ENCODE results near the gene TMOD2. TPM values are rescaled to one million over a fixed set of nuclear protein-coding genes. Genes with fewer than 3 reads are reported as not detected.

The TMOD2 gene
- total RNA-seq, 1 donor from 2014 or later: 16.1 TPM

GRCh38 chr15:51720201-51720995 lies 31.0 kb upstream of the TMOD2 start:
- Histone ChIP-seq H3K4me1 (peaks cover 10% of the 10 kb centered on the region), H3K36me3 (peaks cover 24% of the 10 kb centered on the region), H3K9me3 (no peaks in the 10 kb centered on the region), H3K27me3 (no peaks in the 10 kb centered on the region), H3K27ac (no peak overlapping the region), H3K4me3 (no peak overlapping the region)
- DNase-seq (no peak), ATAC-seq (no peak)
- intact Hi-C loops (cut with DNase I): no loop called here
- TF ChIP-seq CTCF (IDR thresholded peaks at IDR 0.05): no peak

- Histone ChIP-seq H3K27ac (peak overlapping the region; percentile 0), H3K27me3 (no peaks in the 10 kb centered on the region), H3K4me1 (peaks cover 14% of the 10 kb centered on the region), H3K9me3 (no peaks in the 10 kb centered on the region), H3K36me3 (peaks cover 24% of the 10 kb centered on the region), H3K4me3 (no peak overlapping the region)
- DNase-seq: no peak
- TF ChIP-seq CTCF (IDR thresholded peaks at IDR 0.05): no peak
- ATAC-seq: no peak
- intact Hi-C loops (cut with DNase I): no loop called here
These were observed 30.0 kb upstream of the TMOD2 start for GRCh38 chr15:51721199-51721960.

GRCh38 chr15:51724199-51724598 lies 27.2 kb upstream of the TMOD2 start:
- no peak for ATAC-seq
- no peak for TF ChIP-seq CTCF (IDR thresholded peaks at IDR 0.05)
- no peak for DNase-seq
- peaks cover 19% of the 10 kb centered on the region for H3K4me1 ChIP-seq
- H3K27me3 ChIP-seq: no peaks in the 10 kb centered on the region
- intact Hi-C loops (cut with DNase I): no loop called here
- peaks cover 24% of the 10 kb centered on the region for H3K36me3 ChIP-seq
- no peaks in the 10 kb centered on the region for H3K9me3 ChIP-seq
- H3K4me3 ChIP-seq: no peak overlapping the region
- H3K27ac ChIP-seq: no peak overlapping the region

- H3K4me3 ChIP-seq: no peak overlapping the region
- intact Hi-C loops (cut with DNase I): no loop called here
- no peak for DNase-seq
- no peaks in the 10 kb centered on the region for H3K9me3 ChIP-seq
- peaks cover 19% of the 10 kb centered on the region for H3K4me1 ChIP-seq
- ATAC-seq: no peak
- H3K27ac ChIP-seq: no peak overlapping the region
- H3K27me3 ChIP-seq: no peaks in the 10 kb centered on the region
- TF ChIP-seq CTCF (IDR thresholded peaks at IDR 0.05): no peak
- peaks cover 24% of the 10 kb centered on the region for H3K36me3 ChIP-seq
These were observed 26.7 kb upstream of the TMOD2 start for GRCh38 chr15:51724673-51725072.

GRCh38 chr15:51726302-51727073 lies 24.9 kb upstream of the TMOD2 start:
- no peak for DNase-seq
- TF ChIP-seq CTCF (IDR thresholded peaks at IDR 0.05): no peak
- no peaks in the 10 kb centered on the region for H3K9me3 ChIP-seq
- H3K4me3 ChIP-seq: no peak overlapping the region
- peaks cover 19% of the 10 kb centered on the region for H3K36me3 ChIP-seq
- H3K27me3 ChIP-seq: no peaks in the 10 kb centered on the region
- intact Hi-C loops (cut with DNase I): no loop called here
- H3K4me1 ChIP-seq: peaks cover 32% of the 10 kb centered on the region
- peak; percentile 54 for ATAC-seq
- no peak overlapping the region for H3K27ac ChIP-seq

Measured in upper lobe of right lung (tissue), 1 donor.